Mesenteric fat pad (tissue), 1 donor: ENCODE measurements around the gene SYT13. TPM values are rescaled to one million over a fixed set of nuclear protein-coding genes. Genes with fewer than 3 reads are reported as not detected.

Experiments
- total RNA-seq: library from RNA; stranded (reverse); fragmentation: NEBNext Ultra II Directional; extraction: Animal tissue kit (Norgen Biotek cat#: 25700); gene quantifications from one replicate; pipeline ENCODE4 v1.2.1, GENCODE V29; 2021
- donor health status: DM: yes; HTN: yes; CAD: no.

SYT13 gene
- total RNA-seq, 1 donor from 2014 or later = not detected

Other genes with a start within 250 kb of the SYT13 start
- 11.2 TPM for gene PRDM11, start 139.7 kb downstream of the SYT13 start, total RNA-seq